Measurements from ENCODE around the gene NCAN.

The NCAN gene

GRCh38 chr19:19276386-19276785 lies 64.6 kb downstream of the NCAN start:
- H3K4me1 ChIP-seq (ENCODE audit: insufficient read depth, low read length, poor library complexity, severe bottlenecking): no peaks in the 10 kb centered on the region
- H3K9me3 ChIP-seq (ENCODE audit: insufficient read depth, low read depth, low read length): no peaks in the 10 kb centered on the region
- peaks cover 53% of the 10 kb centered on the region; the same call in 1 of the 2 replicates for H3K36me3 ChIP-seq (ENCODE audit: insufficient read depth, low read length)
- H3F3A ChIP-seq (ENCODE audit: low read depth): no peaks in the 10 kb centered on the region
- TF ChIP-seq EZH2phosphoT487 (IDR thresholded peaks at IDR 0.05; ENCODE audit: borderline replicate concordance) (no peak), CTCF (conservative IDR thresholded peaks at IDR 0.05; ENCODE audit: low read length) (no peak)
- no peaks in the 10 kb centered on the region for H4K20me1 ChIP-seq (ENCODE audit: insufficient read depth, low read length, poor library complexity, severe bottlenecking)
- H3K27me3 ChIP-seq (ENCODE audit: insufficient read depth, low read length, poor library complexity, severe bottlenecking): no peaks in the 10 kb centered on the region
- no peak overlapping the region for H2AFZ ChIP-seq (ENCODE audit: low read length)
- H3K9ac ChIP-seq (ENCODE audit: low read depth, low read length, poor library complexity, severe bottlenecking): no peak overlapping the region
- no peaks in the 10 kb centered on the region for H3K9me2 ChIP-seq (replicated peaks; ENCODE audit: low read depth, low read length)
- no peak overlapping the region for H3K4me2 ChIP-seq (ENCODE audit: low read depth, low read length, poor library complexity, severe bottlenecking)
- no peaks in the 10 kb centered on the region for H3K79me2 ChIP-seq (ENCODE audit: insufficient read depth, low read length)
- no peak overlapping the region for H3K4me3 ChIP-seq (ENCODE audit: low read length, poor library complexity, severe bottlenecking)

- Histone ChIP-seq H3K4me3 (ENCODE audit: low read length, poor library complexity, severe bottlenecking) (no peak overlapping the region), H3F3A (ENCODE audit: low read depth) (no peaks in the 10 kb centered on the region), H3K9me3 (ENCODE audit: insufficient read depth, low read depth, low read length) (no peaks in the 10 kb centered on the region), H3K36me3 (ENCODE audit: insufficient read depth, low read length) (peaks cover 58% of the 10 kb centered on the region; the same call in 1 of the 2 replicates), H3K27me3 (ENCODE audit: insufficient read depth, low read length, poor library complexity, severe bottlenecking) (no peaks in the 10 kb centered on the region), H2AFZ (ENCODE audit: low read length) (no peak overlapping the region), H4K20me1 (ENCODE audit: insufficient read depth, low read length, poor library complexity, severe bottlenecking) (no peaks in the 10 kb centered on the region), H3K9me2 (replicated peaks; ENCODE audit: low read depth, low read length) (no peaks in the 10 kb centered on the region), H3K4me2 (ENCODE audit: low read depth, low read length, poor library complexity, severe bottlenecking) (no peak overlapping the region), H3K79me2 (ENCODE audit: insufficient read depth, low read length) (no peaks in the 10 kb centered on the region), H3K9ac (ENCODE audit: low read depth, low read length, poor library complexity, severe bottlenecking) (no peak overlapping the region), H3K4me1 (ENCODE audit: insufficient read depth, low read length, poor library complexity, severe bottlenecking) (no peaks in the 10 kb centered on the region)
- TF ChIP-seq CTCF (conservative IDR thresholded peaks at IDR 0.05; ENCODE audit: low read length): no peak
- no peak for TF ChIP-seq EZH2phosphoT487 (IDR thresholded peaks at IDR 0.05; ENCODE audit: borderline replicate concordance)
Measured at GRCh38 chr19:19276851-19277250, 65.1 kb downstream of the NCAN start.

- H3K27me3 ChIP-seq (ENCODE audit: insufficient read depth, low read length, poor library complexity, severe bottlenecking): no peaks in the 10 kb centered on the region
- H3K9me2 ChIP-seq (replicated peaks; ENCODE audit: low read depth, low read length): no peaks in the 10 kb centered on the region
- no peaks in the 10 kb centered on the region for H3F3A ChIP-seq (ENCODE audit: low read depth)
- H2AFZ ChIP-seq (ENCODE audit: low read length): no peak overlapping the region
- H3K4me3 ChIP-seq (ENCODE audit: low read length, poor library complexity, severe bottlenecking): no peak overlapping the region
- no peaks in the 10 kb centered on the region for H3K79me2 ChIP-seq (ENCODE audit: insufficient read depth, low read length)
- H3K9ac ChIP-seq (ENCODE audit: low read depth, low read length, poor library complexity, severe bottlenecking): no peak overlapping the region
- no peaks in the 10 kb centered on the region for H3K9me3 ChIP-seq (ENCODE audit: insufficient read depth, low read depth, low read length)
- H4K20me1 ChIP-seq (ENCODE audit: insufficient read depth, low read length, poor library complexity, severe bottlenecking): no peaks in the 10 kb centered on the region
- no peaks in the 10 kb centered on the region for H3K4me1 ChIP-seq (ENCODE audit: insufficient read depth, low read length, poor library complexity, severe bottlenecking)
- TF ChIP-seq EZH2phosphoT487 (IDR thresholded peaks at IDR 0.05; ENCODE audit: borderline replicate concordance) (no peak), CTCF (conservative IDR thresholded peaks at IDR 0.05; ENCODE audit: low read length) (no peak)
- H3K36me3 ChIP-seq (ENCODE audit: insufficient read depth, low read length): peaks cover 59% of the 10 kb centered on the region; the same call in 1 of the 2 replicates
- no peak overlapping the region for H3K4me2 ChIP-seq (ENCODE audit: low read depth, low read length, poor library complexity, severe bottlenecking)
Measured at GRCh38 chr19:19278315-19278714, 66.6 kb downstream of the NCAN start.
